ENCODE results near the gene ADAMTSL1. TPM values are rescaled to one million over a fixed set of nuclear protein-coding genes. Genes with fewer than 3 reads are reported as not detected.

ADAMTSL1 gene
- total and polyA plus RNA-seq, 2 donors from 2014 or later, result 3.0 to 27.3 TPM

DNA sequence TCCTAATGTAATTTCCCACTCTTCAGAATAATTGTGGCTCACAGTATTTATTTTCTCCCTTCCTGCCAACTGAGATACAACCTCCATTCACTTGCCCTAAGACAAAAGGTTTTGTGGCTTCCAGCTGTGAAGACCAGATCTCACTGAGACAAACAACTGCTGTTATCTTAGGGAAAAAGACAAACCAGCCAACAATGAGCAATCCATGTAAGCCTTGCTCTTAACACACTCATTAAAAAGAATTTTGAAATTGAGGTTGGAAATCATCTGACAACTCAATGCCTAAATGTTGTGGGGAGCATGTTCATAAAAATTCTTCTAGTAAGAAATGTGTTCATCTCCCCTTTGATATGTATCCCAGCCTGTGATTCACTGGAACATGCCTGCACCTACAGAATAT lies 132.9 kb downstream of the ADAMTSL1 start:
- Histone ChIP-seq H3K9me3 (ENCODE audit: control insufficient read depth in 2 of 3, insufficient read depth in 1 of 3, low read length in 3 of 3) (no peaks in the 10 kb centered on the region), H3K36me3 (ENCODE audit: control insufficient read depth in 2 of 3, insufficient read depth in 3 of 3, low read length in 3 of 3) (no peaks in the 10 kb centered on the region), H3K4me3 (ENCODE audit: low read length in 3 of 3) (no peak overlapping the region), H3K9ac (ENCODE audit: low read length in 3 of 3) (no peak overlapping the region), H3K27me3 (ENCODE audit: control insufficient read depth, insufficient read depth, low read length) (no peaks in the 10 kb centered on the region), H3K4me1 (ENCODE audit: control insufficient read depth in 2 of 3, insufficient read depth in 2 of 3, low read depth in 1 of 3, low read length in 3 of 3) (no peaks in the 10 kb centered on the region), H3K27ac (ENCODE audit: low read depth in 2 of 2, low read length in 2 of 2) (no peak overlapping the region)
- intact Hi-C loops (cut with DNase I), result no loop called here
- FAIRE-seq, result no peak
- DNase-seq, result no peak
- TF ChIP-seq, protein P1, sequence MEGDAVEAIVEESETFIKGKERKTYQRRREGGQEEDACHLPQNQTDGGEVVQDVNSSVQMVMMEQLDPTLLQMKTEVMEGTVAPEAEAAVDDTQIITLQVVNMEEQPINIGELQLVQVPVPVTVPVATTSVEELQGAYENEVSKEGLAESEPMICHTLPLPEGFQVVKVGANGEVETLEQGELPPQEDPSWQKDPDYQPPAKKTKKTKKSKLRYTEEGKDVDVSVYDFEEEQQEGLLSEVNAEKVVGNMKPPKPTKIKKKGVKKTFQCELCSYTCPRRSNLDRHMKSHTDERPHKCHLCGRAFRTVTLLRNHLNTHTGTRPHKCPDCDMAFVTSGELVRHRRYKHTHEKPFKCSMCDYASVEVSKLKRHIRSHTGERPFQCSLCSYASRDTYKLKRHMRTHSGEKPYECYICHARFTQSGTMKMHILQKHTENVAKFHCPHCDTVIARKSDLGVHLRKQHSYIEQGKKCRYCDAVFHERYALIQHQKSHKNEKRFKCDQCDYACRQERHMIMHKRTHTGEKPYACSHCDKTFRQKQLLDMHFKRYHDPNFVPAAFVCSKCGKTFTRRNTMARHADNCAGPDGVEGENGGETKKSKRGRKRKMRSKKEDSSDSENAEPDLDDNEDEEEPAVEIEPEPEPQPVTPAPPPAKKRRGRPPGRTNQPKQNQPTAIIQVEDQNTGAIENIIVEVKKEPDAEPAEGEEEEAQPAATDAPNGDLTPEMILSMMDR (IDR thresholded peaks at IDR 0.05; ENCODE audit: borderline replicate concordance, extremely low read depth, insufficient read depth), result no peak

DNA sequence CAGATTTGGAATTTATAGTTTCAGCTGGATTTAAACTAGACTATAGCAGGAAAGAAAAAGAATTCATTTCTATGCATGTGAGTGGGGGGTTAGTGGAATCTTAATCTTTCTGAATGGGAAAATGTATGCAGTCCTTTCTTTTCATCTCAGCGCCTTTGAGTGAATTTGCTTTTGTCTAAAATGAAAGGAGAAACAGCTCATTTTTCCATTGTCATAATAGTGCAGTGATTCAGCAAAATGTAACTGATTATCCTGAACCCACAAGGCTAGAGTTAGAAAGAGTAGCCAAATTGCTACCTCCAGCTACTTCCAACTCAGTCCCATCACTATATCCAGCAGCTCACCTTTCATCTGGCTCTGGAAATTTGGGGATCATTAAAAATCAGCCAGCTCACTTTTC lies 134.4 kb downstream of the ADAMTSL1 start:
- Histone ChIP-seq H3K27me3 (ENCODE audit: control insufficient read depth, insufficient read depth, low read length) (no peaks in the 10 kb centered on the region), H3K36me3 (ENCODE audit: control insufficient read depth in 2 of 3, insufficient read depth in 3 of 3, low read length in 3 of 3) (no peaks in the 10 kb centered on the region), H3K4me3 (ENCODE audit: low read length in 3 of 3) (no peak overlapping the region), H3K27ac (ENCODE audit: low read depth in 2 of 2, low read length in 2 of 2) (no peak overlapping the region), H3K9me3 (ENCODE audit: control insufficient read depth in 2 of 3, insufficient read depth in 1 of 3, low read length in 3 of 3) (no peaks in the 10 kb centered on the region), H3K9ac (ENCODE audit: low read length in 3 of 3) (no peak overlapping the region), H3K4me1 (ENCODE audit: control insufficient read depth in 2 of 3, insufficient read depth in 2 of 3, low read depth in 1 of 3, low read length in 3 of 3) (no peaks in the 10 kb centered on the region)
- FAIRE-seq (no peak), DNase-seq (no peak)
- TF ChIP-seq, protein P1 (IDR thresholded peaks at IDR 0.05; ENCODE audit: borderline replicate concordance, extremely low read depth, insufficient read depth), result no peak
- intact Hi-C loops (cut with DNase I), result no loop called here

DNA sequence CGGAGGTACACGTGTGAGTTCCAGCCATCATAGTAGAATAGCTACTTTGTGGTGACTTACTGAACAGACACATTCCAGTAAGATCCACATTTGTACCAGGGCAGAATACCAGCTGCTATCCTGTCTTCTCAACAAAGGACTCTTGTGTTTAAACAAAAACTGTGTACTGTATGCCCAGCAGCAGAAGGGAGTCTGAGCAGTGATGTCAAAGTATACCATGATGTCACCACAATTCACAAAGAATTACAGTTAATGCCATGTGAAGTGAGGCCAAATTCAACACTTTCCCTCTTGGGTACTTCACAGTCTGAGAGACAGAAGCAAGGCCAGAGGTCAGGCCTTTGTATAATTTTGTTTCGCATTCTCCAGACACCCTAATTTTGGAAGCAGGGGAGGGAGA lies 137.0 kb downstream of the ADAMTSL1 start:
- peak in 1 of 5 donors; percentile 10 for DNase-seq
- no peak for FAIRE-seq
- no peak overlapping the region for H3K4me3 ChIP-seq (ENCODE audit: low read length in 3 of 3)
- TF ChIP-seq, protein P1 (IDR thresholded peaks at IDR 0.05; ENCODE audit: borderline replicate concordance, extremely low read depth, insufficient read depth), result no peak
- H3K4me1 ChIP-seq (ENCODE audit: control insufficient read depth in 2 of 3, insufficient read depth in 2 of 3, low read depth in 1 of 3, low read length in 3 of 3), result no peaks in the 10 kb centered on the region
- H3K27me3 ChIP-seq (ENCODE audit: control insufficient read depth, insufficient read depth, low read length), result no peaks in the 10 kb centered on the region
- H3K9ac ChIP-seq (ENCODE audit: low read length in 3 of 3), result no peak overlapping the region
- no peaks in the 10 kb centered on the region for H3K9me3 ChIP-seq (ENCODE audit: control insufficient read depth in 2 of 3, insufficient read depth in 1 of 3, low read length in 3 of 3)
- H3K36me3 ChIP-seq (ENCODE audit: control insufficient read depth in 2 of 3, insufficient read depth in 3 of 3, low read length in 3 of 3), result no peaks in the 10 kb centered on the region
- intact Hi-C loops (cut with DNase I), result no loop called here
- H3K27ac ChIP-seq (ENCODE audit: low read depth in 2 of 2, low read length in 2 of 2), result no peak overlapping the region

- no peak overlapping the region for H3K4me3 ChIP-seq (ENCODE audit: low read length in 3 of 3)
- TF ChIP-seq, protein P1 (IDR thresholded peaks at IDR 0.05; ENCODE audit: borderline replicate concordance, extremely low read depth, insufficient read depth), result no peak
- H3K4me1 ChIP-seq (ENCODE audit: control insufficient read depth in 2 of 3, insufficient read depth in 2 of 3, low read depth in 1 of 3, low read length in 3 of 3), result no peaks in the 10 kb centered on the region
- H3K9me3 ChIP-seq (ENCODE audit: control insufficient read depth in 2 of 3, insufficient read depth in 1 of 3, low read length in 3 of 3), result no peaks in the 10 kb centered on the region
- H3K27me3 ChIP-seq (ENCODE audit: control insufficient read depth, insufficient read depth, low read length), result no peaks in the 10 kb centered on the region
- no peak overlapping the region for H3K9ac ChIP-seq (ENCODE audit: low read length in 3 of 3)
- no peak overlapping the region for H3K27ac ChIP-seq (ENCODE audit: low read depth in 2 of 2, low read length in 2 of 2)
- FAIRE-seq, result no peak
- no peak for DNase-seq
- intact Hi-C loops (cut with DNase I), result no loop called here
- no peaks in the 10 kb centered on the region for H3K36me3 ChIP-seq (ENCODE audit: control insufficient read depth in 2 of 3, insufficient read depth in 3 of 3, low read length in 3 of 3)
These were observed 138.0 kb downstream of the ADAMTSL1 start for GRCh38 chr9:18611971-18612370.
